ENCODE data around the gene ARHGEF7.

ARHGEF7 gene

GRCh38 chr13:111280681-111281585 lies 165.8 kb downstream of the ARHGEF7 start:
- H3K4me1 ChIP-seq (ENCODE audit: control insufficient read depth in 1 of 2, insufficient read depth in 2 of 2, low read length in 2 of 2), result peaks cover 0 to 9% of the 10 kb centered on the region in 2 donors
- H3K4me3 ChIP-seq (ENCODE audit: low read depth in 1 of 2, low read length in 2 of 2), result no peak overlapping the region
- H3K9ac ChIP-seq (ENCODE audit: low read depth in 1 of 2, low read length in 2 of 2), result no peak overlapping the region
- no peaks in the 10 kb centered on the region for H3K27me3 ChIP-seq (ENCODE audit: control insufficient read depth in 1 of 2, insufficient read depth in 2 of 2, low read length in 2 of 2)
- no peaks in the 10 kb centered on the region for H3K9me3 ChIP-seq (ENCODE audit: control insufficient read depth in 1 of 2, low read length in 2 of 2)
- peaks cover 59 to 84% of the 10 kb centered on the region in 2 donors for H3K36me3 ChIP-seq (ENCODE audit: control insufficient read depth in 1 of 2, insufficient read depth in 2 of 2, low read length in 2 of 2)
- no peak overlapping the region for H3K27ac ChIP-seq (ENCODE audit: low read depth, low read length)

- Histone ChIP-seq H3K4me3 (ENCODE audit: low read depth in 1 of 2, low read length in 2 of 2) (no peak overlapping the region), H3K9me3 (ENCODE audit: control insufficient read depth in 1 of 2, low read length in 2 of 2) (no peaks in the 10 kb centered on the region), H3K4me1 (ENCODE audit: control insufficient read depth in 1 of 2, insufficient read depth in 2 of 2, low read length in 2 of 2) (peaks cover 0 to 9% of the 10 kb centered on the region in 2 donors), H3K27ac (ENCODE audit: low read depth, low read length) (peak overlapping the region; percentile 39), H3K27me3 (ENCODE audit: control insufficient read depth in 1 of 2, insufficient read depth in 2 of 2, low read length in 2 of 2) (no peaks in the 10 kb centered on the region), H3K36me3 (ENCODE audit: control insufficient read depth in 1 of 2, insufficient read depth in 2 of 2, low read length in 2 of 2) (peaks cover 61 to 85% of the 10 kb centered on the region in 2 donors), H3K9ac (ENCODE audit: low read depth in 1 of 2, low read length in 2 of 2) (no peak overlapping the region)
Measured at GRCh38 chr13:111281751-111282311, 166.7 kb downstream of the ARHGEF7 start.

GRCh38 chr13:111282425-111282824 lies 167.3 kb downstream of the ARHGEF7 start:
- Histone ChIP-seq H3K9ac (ENCODE audit: low read depth in 1 of 2, low read length in 2 of 2) (peak overlapping the region in 1 of 2 donors; percentile 13), H3K9me3 (ENCODE audit: control insufficient read depth in 1 of 2, low read length in 2 of 2) (no peaks in the 10 kb centered on the region), H3K4me1 (ENCODE audit: control insufficient read depth in 1 of 2, insufficient read depth in 2 of 2, low read length in 2 of 2) (peaks cover 0 to 9% of the 10 kb centered on the region in 2 donors), H3K36me3 (ENCODE audit: control insufficient read depth in 1 of 2, insufficient read depth in 2 of 2, low read length in 2 of 2) (peaks cover 67 to 89% of the 10 kb centered on the region in 2 donors), H3K4me3 (ENCODE audit: low read depth in 1 of 2, low read length in 2 of 2) (no peak overlapping the region), H3K27ac (ENCODE audit: low read depth, low read length) (peak overlapping the region; percentile 11), H3K27me3 (ENCODE audit: control insufficient read depth in 1 of 2, insufficient read depth in 2 of 2, low read length in 2 of 2) (no peaks in the 10 kb centered on the region)

GRCh38 chr13:111282997-111283396 lies 167.9 kb downstream of the ARHGEF7 start:
- Histone ChIP-seq H3K4me3 (ENCODE audit: low read depth in 1 of 2, low read length in 2 of 2) (no peak overlapping the region), H3K36me3 (ENCODE audit: control insufficient read depth in 1 of 2, insufficient read depth in 2 of 2, low read length in 2 of 2) (peaks cover 70 to 88% of the 10 kb centered on the region in 2 donors), H3K27me3 (ENCODE audit: control insufficient read depth in 1 of 2, insufficient read depth in 2 of 2, low read length in 2 of 2) (no peaks in the 10 kb centered on the region), H3K9me3 (ENCODE audit: control insufficient read depth in 1 of 2, low read length in 2 of 2) (no peaks in the 10 kb centered on the region), H3K9ac (ENCODE audit: low read depth in 1 of 2, low read length in 2 of 2) (no peak overlapping the region), H3K4me1 (ENCODE audit: control insufficient read depth in 1 of 2, insufficient read depth in 2 of 2, low read length in 2 of 2) (peaks cover 0 to 9% of the 10 kb centered on the region in 2 donors), H3K27ac (ENCODE audit: low read depth, low read length) (no peak overlapping the region)

- no peak overlapping the region for H3K27ac ChIP-seq (ENCODE audit: low read depth, low read length)
- peaks cover 0 to 9% of the 10 kb centered on the region in 2 donors for H3K4me1 ChIP-seq (ENCODE audit: control insufficient read depth in 1 of 2, insufficient read depth in 2 of 2, low read length in 2 of 2)
- no peak overlapping the region for H3K4me3 ChIP-seq (ENCODE audit: low read depth in 1 of 2, low read length in 2 of 2)
- no peaks in the 10 kb centered on the region for H3K27me3 ChIP-seq (ENCODE audit: control insufficient read depth in 1 of 2, insufficient read depth in 2 of 2, low read length in 2 of 2)
- no peak overlapping the region for H3K9ac ChIP-seq (ENCODE audit: low read depth in 1 of 2, low read length in 2 of 2)
- H3K9me3 ChIP-seq (ENCODE audit: control insufficient read depth in 1 of 2, low read length in 2 of 2), result no peaks in the 10 kb centered on the region
- H3K36me3 ChIP-seq (ENCODE audit: control insufficient read depth in 1 of 2, insufficient read depth in 2 of 2, low read length in 2 of 2), result peaks cover 69 to 88% of the 10 kb centered on the region in 2 donors
Measured at GRCh38 chr13:111283457-111283856, 168.3 kb downstream of the ARHGEF7 start.

GRCh38 chr13:111283991-111284390 lies 168.9 kb downstream of the ARHGEF7 start:
- Histone ChIP-seq H3K9ac (ENCODE audit: low read depth in 1 of 2, low read length in 2 of 2) (no peak overlapping the region), H3K4me3 (ENCODE audit: low read depth in 1 of 2, low read length in 2 of 2) (no peak overlapping the region), H3K4me1 (ENCODE audit: control insufficient read depth in 1 of 2, insufficient read depth in 2 of 2, low read length in 2 of 2) (peaks cover 0 to 9% of the 10 kb centered on the region in 2 donors), H3K9me3 (ENCODE audit: control insufficient read depth in 1 of 2, low read length in 2 of 2) (no peaks in the 10 kb centered on the region), H3K36me3 (ENCODE audit: control insufficient read depth in 1 of 2, insufficient read depth in 2 of 2, low read length in 2 of 2) (peaks cover 64 to 84% of the 10 kb centered on the region in 2 donors), H3K27ac (ENCODE audit: low read depth, low read length) (no peak overlapping the region), H3K27me3 (ENCODE audit: control insufficient read depth in 1 of 2, insufficient read depth in 2 of 2, low read length in 2 of 2) (no peaks in the 10 kb centered on the region)

- Histone ChIP-seq H3K9me3 (ENCODE audit: control insufficient read depth in 1 of 2, low read length in 2 of 2) (no peaks in the 10 kb centered on the region), H3K9ac (ENCODE audit: low read depth in 1 of 2, low read length in 2 of 2) (no peak overlapping the region), H3K27ac (ENCODE audit: low read depth, low read length) (no peak overlapping the region), H3K36me3 (ENCODE audit: control insufficient read depth in 1 of 2, insufficient read depth in 2 of 2, low read length in 2 of 2) (peaks cover 67 to 83% of the 10 kb centered on the region in 2 donors), H3K27me3 (ENCODE audit: control insufficient read depth in 1 of 2, insufficient read depth in 2 of 2, low read length in 2 of 2) (no peaks in the 10 kb centered on the region), H3K4me1 (ENCODE audit: control insufficient read depth in 1 of 2, insufficient read depth in 2 of 2, low read length in 2 of 2) (peaks cover 0 to 9% of the 10 kb centered on the region in 2 donors), H3K4me3 (ENCODE audit: low read depth in 1 of 2, low read length in 2 of 2) (no peak overlapping the region)
Measured at GRCh38 chr13:111284565-111284964, 169.5 kb downstream of the ARHGEF7 start.

- Histone ChIP-seq H3K4me3 (ENCODE audit: low read depth in 1 of 2, low read length in 2 of 2) (no peak overlapping the region), H3K4me1 (ENCODE audit: control insufficient read depth in 1 of 2, insufficient read depth in 2 of 2, low read length in 2 of 2) (peaks cover 5 to 11% of the 10 kb centered on the region in 2 donors), H3K27me3 (ENCODE audit: control insufficient read depth in 1 of 2, insufficient read depth in 2 of 2, low read length in 2 of 2) (no peaks in the 10 kb centered on the region), H3K36me3 (ENCODE audit: control insufficient read depth in 1 of 2, insufficient read depth in 2 of 2, low read length in 2 of 2) (peaks cover 67 to 81% of the 10 kb centered on the region in 2 donors), H3K27ac (ENCODE audit: low read depth, low read length) (no peak overlapping the region), H3K9me3 (ENCODE audit: control insufficient read depth in 1 of 2, low read length in 2 of 2) (no peaks in the 10 kb centered on the region), H3K9ac (ENCODE audit: low read depth in 1 of 2, low read length in 2 of 2) (no peak overlapping the region)
Measured at GRCh38 chr13:111286162-111286561, 171.1 kb downstream of the ARHGEF7 start.

- Histone ChIP-seq H3K4me3 (ENCODE audit: low read depth in 1 of 2, low read length in 2 of 2) (no peak overlapping the region), H3K9ac (ENCODE audit: low read depth in 1 of 2, low read length in 2 of 2) (no peak overlapping the region), H3K27ac (ENCODE audit: low read depth, low read length) (no peak overlapping the region), H3K36me3 (ENCODE audit: control insufficient read depth in 1 of 2, insufficient read depth in 2 of 2, low read length in 2 of 2) (peaks cover 61 to 77% of the 10 kb centered on the region in 2 donors), H3K27me3 (ENCODE audit: control insufficient read depth in 1 of 2, insufficient read depth in 2 of 2, low read length in 2 of 2) (no peaks in the 10 kb centered on the region), H3K4me1 (ENCODE audit: control insufficient read depth in 1 of 2, insufficient read depth in 2 of 2, low read length in 2 of 2) (peaks cover 8 to 16% of the 10 kb centered on the region in 2 donors), H3K9me3 (ENCODE audit: control insufficient read depth in 1 of 2, low read length in 2 of 2) (no peaks in the 10 kb centered on the region)
Measured at GRCh38 chr13:111286749-111287148, 171.6 kb downstream of the ARHGEF7 start.

- no peak overlapping the region for H3K27ac ChIP-seq (ENCODE audit: low read depth, low read length)
- no peaks in the 10 kb centered on the region for H3K27me3 ChIP-seq (ENCODE audit: control insufficient read depth in 1 of 2, insufficient read depth in 2 of 2, low read length in 2 of 2)
- peaks cover 58 to 77% of the 10 kb centered on the region in 2 donors for H3K36me3 ChIP-seq (ENCODE audit: control insufficient read depth in 1 of 2, insufficient read depth in 2 of 2, low read length in 2 of 2)
- H3K9me3 ChIP-seq (ENCODE audit: control insufficient read depth in 1 of 2, low read length in 2 of 2), result no peaks in the 10 kb centered on the region
- no peak overlapping the region for H3K4me3 ChIP-seq (ENCODE audit: low read depth in 1 of 2, low read length in 2 of 2)
- no peak overlapping the region for H3K9ac ChIP-seq (ENCODE audit: low read depth in 1 of 2, low read length in 2 of 2)
- peaks cover 8 to 12% of the 10 kb centered on the region in 2 donors for H3K4me1 ChIP-seq (ENCODE audit: control insufficient read depth in 1 of 2, insufficient read depth in 2 of 2, low read length in 2 of 2)
Measured at GRCh38 chr13:111287201-111287600, 172.1 kb downstream of the ARHGEF7 start.
